DMS79 treated with DMSO at 0.1 percent for 48 hours (cell line): ENCODE data around the gene NDUFB6.
"Not testable (repeated sequence)": the region's sequence is repeated elsewhere in the genome, so short reads cannot be mapped to it uniquely, and the experiment has no call there.

Source experiments
- DNase-seq: peaks from one replicate; lab custom pipeline; 2025; lab: John Stamatoyannopoulos, UW

NDUFB6 gene

GRCh38 chr9:32571969-32572899, 725 bp downstream of the NDUFB6 start:
- DNase-seq, result peak; percentile 56

GRCh38 chr9:32570262-32570661, 2.7 kb downstream of the NDUFB6 start:
- DNase-seq, result no peak

- DNase-seq, result no peak
These were observed 6.2 kb downstream of the NDUFB6 start for GRCh38 chr9:32566770-32567169.

GRCh38 chr9:32565967-32566366, 7.0 kb downstream of the NDUFB6 start:
- no peak for DNase-seq

GRCh38 chr9:32558408-32558934, 14.5 kb downstream of the NDUFB6 start:
- DNase-seq, result no peak

- DNase-seq, result no peak
These were observed 18.4 kb downstream of the NDUFB6 start for GRCh38 chr9:32554591-32554990.

- no peak for DNase-seq
These were observed 18.9 kb downstream of the NDUFB6 start for GRCh38 chr9:32554107-32554506.

GRCh38 chr9:32552172-32552872, 20.6 kb downstream of the NDUFB6 start, which contains the start of the genes SMIM27 and TOPORS:
TSS of gene SMIM27 (plus strand) at chr9:32552327. CDS start at chr9:32552435, 108 bp downstream.
TSS of gene TOPORS (minus strand) at chr9:32552586. CDS start at chr9:32552436, 150 bp downstream.
- peak; percentile 91 for DNase-seq

- DNase-seq, result peak; percentile 67
These were observed 21.5 kb downstream of the NDUFB6 start for GRCh38 chr9:32551276-32552051.

GRCh38 chr9:32550562-32551275, 22.2 kb downstream of the NDUFB6 start:
- DNase-seq, result peak; percentile 92

- peak; percentile 36 for DNase-seq
These were observed 22.8 kb downstream of the NDUFB6 start for GRCh38 chr9:32550150-32550561.

- DNase-seq, result not testable (repeated sequence)
These were observed 24.7 kb downstream of the NDUFB6 start for GRCh38 chr9:32548213-32548612.

- DNase-seq, result no peak
These were observed 27.1 kb downstream of the NDUFB6 start for GRCh38 chr9:32545884-32546283.

GRCh38 chr9:32543047-32543446, 29.9 kb downstream of the NDUFB6 start:
- DNase-seq, result no peak

GRCh38 chr9:32533816-32534215, 39.1 kb downstream of the NDUFB6 start:
- no peak for DNase-seq

GRCh38 chr9:32533336-32533735, 39.6 kb downstream of the NDUFB6 start:
- DNase-seq, result no peak

GRCh38 chr9:32526707-32527048, 46.3 kb downstream of the NDUFB6 start:
- no peak for DNase-seq

- peak; percentile 94 for DNase-seq
These were observed 46.8 kb downstream of the NDUFB6 start, which contains the start of gene RIGI for GRCh38 chr9:32526041-32526706. TSS of gene RIGI (minus strand) at chr9:32526196. CDS start at chr9:32526166, 30 bp downstream.

GRCh38 chr9:32525709-32526030, 47.3 kb downstream of the NDUFB6 start:
- no peak for DNase-seq

- peak; percentile 85 for DNase-seq
These were observed 47.9 kb downstream of the NDUFB6 start for GRCh38 chr9:32524892-32525708.
